Natural killer cell (primary cell): Measurements from ENCODE around the gene ADGB. TPM values are rescaled to one million over a fixed set of nuclear protein-coding genes. Genes with fewer than 3 reads are reported as not detected.

Source experiments
- ATAC-seq, 3 donors: fragments of 150-1000 bp in 2 of 3; fragments of 200-7000 bp in 1 of 3; cut with Tn5 transposase; 1 replicate in 1 of 3; 2 replicates in 2 of 3; pipeline ENCODE4 v1.10.0; 2021; ENCODE audit warnings: mild to moderate bottlenecking in 2 of 3, moderate library complexity in 2 of 3
- DNase-seq, 2 donors: peaks; one replicate each; pipeline versions ENCODE4 v3.0.0 to v3.0.0-alpha.2; 2013 to 2021; ENCODE audit warnings: mixed read lengths in 1 of 2
- H3K27ac ChIP-seq: one replicate; pipeline ENCODE4 v1.5.1; 2013; ENCODE audit warnings: mild to moderate bottlenecking, low read length
- H3K27me3 ChIP-seq: one replicate; pipeline ENCODE4 v1.6.1; 2013; ENCODE audit warnings: low read length; ENCODE audit not compliant: control insufficient read depth, insufficient read depth
- H3K36me3 ChIP-seq: one replicate; pipeline ENCODE4 v1.6.1; 2013; ENCODE audit warnings: low read length; ENCODE audit not compliant: control insufficient read depth, insufficient read depth
- H3K4me1 ChIP-seq: one replicate; pipeline ENCODE4 v1.6.1; 2013; ENCODE audit warnings: low read length; ENCODE audit not compliant: control insufficient read depth, insufficient read depth
- H3K4me3 ChIP-seq: one replicate; pipeline ENCODE4 v1.5.1; 2013; ENCODE audit warnings: low read length
- H3K9me3 ChIP-seq: one replicate; pipeline ENCODE4 v1.6.1; 2013; ENCODE audit warnings: low read length; ENCODE audit not compliant: control insufficient read depth, insufficient read depth
- H3K27ac Mint-ChIP-seq, 2 donors: one replicate each; pipeline ENCODE4 v1.8.0; 2022; ENCODE audit warnings: mild to moderate bottlenecking in 2 of 2, mixed read lengths in 2 of 2, moderate library complexity in 1 of 2
- H3K27me3 Mint-ChIP-seq, 2 donors: one replicate each; pipeline ENCODE4 v1.8.0; 2022; ENCODE audit warnings: low read depth in 2 of 2, mixed read lengths in 2 of 2
- H3K36me3 Mint-ChIP-seq: one replicate; pipeline ENCODE4 v1.8.0; 2022; ENCODE audit warnings: mixed read lengths
- H3K4me1 Mint-ChIP-seq, 2 donors: one replicate each; pipeline ENCODE4 v1.8.0; 2022; ENCODE audit warnings: mixed read lengths in 2 of 2
- H3K4me3 Mint-ChIP-seq: one replicate; pipeline ENCODE4 v1.8.0; 2022; ENCODE audit warnings: mild to moderate bottlenecking, moderate library complexity, mixed read lengths
- H3K9me3 Mint-ChIP-seq, 2 donors: one replicate each; pipeline ENCODE4 v1.8.0; 2022; ENCODE audit warnings: mixed read lengths in 2 of 2
- WGBS: methylation state at CpG from one replicate; pipeline ENCODE4 v1.1.7; 2013; ENCODE audit warnings: missing lambda C conversion rate; ENCODE audit not compliant: insufficient coverage; 5-methylcytosine and 5-hydroxymethylcytosine counted together
- intact Hi-C: fragments of 100-400 bp; cut with micrococcal nuclease; formaldehyde crosslinking; loops from one replicate; pipeline ENCODE4 v1.14.2; 2022
- total RNA-seq, 4 donors: library from RNA; stranded (reverse); fragments of 120-200 nt in 1 of 4; gene quantifications; one replicate each; pipeline versions ENCODE4 v1.2.3 to v1.2.4, GENCODE V29; 2013 to 2022
- TF ChIP-seq, protein P1 (sequence below): fragments of 200-600 bp; IDR thresholded peaks from one replicate; pipeline ENCODE4 v1.8.0; 2022; ENCODE audit warnings: antibody characterized with exemption

Gene ADGB
- total RNA-seq, 3 donors from 2014 or later (not counting 1 experiment from before 2014, with no cell fraction given), result not detected

DNA sequence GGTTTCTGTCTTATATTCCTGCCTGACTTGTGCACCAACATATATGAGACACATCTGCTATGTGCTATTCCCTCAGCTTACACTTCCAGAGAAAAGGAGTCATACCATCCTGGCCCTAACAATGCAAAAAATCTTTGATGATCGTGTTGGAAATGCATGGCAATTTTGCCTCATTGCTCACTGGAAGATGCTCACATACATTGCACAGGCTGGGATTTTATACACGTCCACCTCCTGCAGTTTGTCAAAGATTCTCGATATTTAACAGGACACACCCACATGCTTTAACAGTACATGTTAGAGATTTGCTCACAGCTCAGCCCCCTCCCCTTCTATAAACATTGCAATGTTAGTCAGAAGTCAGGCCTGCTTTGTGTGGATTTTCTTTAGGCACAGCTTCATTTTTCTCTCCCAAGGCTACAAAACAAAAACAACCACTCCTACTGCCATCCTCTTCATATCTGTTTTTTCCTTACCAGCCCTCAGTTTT, 66.1 kb downstream of the ADGB start:
- Mint-ChIP-seq H3K27ac (no peak overlapping the region), H3K4me3 (no peak overlapping the region), H3K4me1 (no peaks in the 10 kb centered on the region), H3K9me3 (peaks cover 0 to 3% of the 10 kb centered on the region in 2 donors), H3K36me3 (no peaks in the 10 kb centered on the region), H3K27me3 (no peaks in the 10 kb centered on the region)
- DNase-seq (no peak), ATAC-seq (no peak)
- no peaks in the 10 kb centered on the region for H3K27me3 ChIP-seq
- TF ChIP-seq, protein P1, sequence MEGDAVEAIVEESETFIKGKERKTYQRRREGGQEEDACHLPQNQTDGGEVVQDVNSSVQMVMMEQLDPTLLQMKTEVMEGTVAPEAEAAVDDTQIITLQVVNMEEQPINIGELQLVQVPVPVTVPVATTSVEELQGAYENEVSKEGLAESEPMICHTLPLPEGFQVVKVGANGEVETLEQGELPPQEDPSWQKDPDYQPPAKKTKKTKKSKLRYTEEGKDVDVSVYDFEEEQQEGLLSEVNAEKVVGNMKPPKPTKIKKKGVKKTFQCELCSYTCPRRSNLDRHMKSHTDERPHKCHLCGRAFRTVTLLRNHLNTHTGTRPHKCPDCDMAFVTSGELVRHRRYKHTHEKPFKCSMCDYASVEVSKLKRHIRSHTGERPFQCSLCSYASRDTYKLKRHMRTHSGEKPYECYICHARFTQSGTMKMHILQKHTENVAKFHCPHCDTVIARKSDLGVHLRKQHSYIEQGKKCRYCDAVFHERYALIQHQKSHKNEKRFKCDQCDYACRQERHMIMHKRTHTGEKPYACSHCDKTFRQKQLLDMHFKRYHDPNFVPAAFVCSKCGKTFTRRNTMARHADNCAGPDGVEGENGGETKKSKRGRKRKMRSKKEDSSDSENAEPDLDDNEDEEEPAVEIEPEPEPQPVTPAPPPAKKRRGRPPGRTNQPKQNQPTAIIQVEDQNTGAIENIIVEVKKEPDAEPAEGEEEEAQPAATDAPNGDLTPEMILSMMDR, result no peak
- H3K4me1 ChIP-seq, result no peaks in the 10 kb centered on the region
- no peak overlapping the region for H3K4me3 ChIP-seq
- H3K36me3 ChIP-seq, result no peaks in the 10 kb centered on the region
- WGBS, result 76% methylated on average over 3 of the region's 3 CpGs
- intact Hi-C loops, result no loop called here
- H3K27ac ChIP-seq, result no peak overlapping the region
- H3K9me3 ChIP-seq, result no peaks in the 10 kb centered on the region

DNA sequence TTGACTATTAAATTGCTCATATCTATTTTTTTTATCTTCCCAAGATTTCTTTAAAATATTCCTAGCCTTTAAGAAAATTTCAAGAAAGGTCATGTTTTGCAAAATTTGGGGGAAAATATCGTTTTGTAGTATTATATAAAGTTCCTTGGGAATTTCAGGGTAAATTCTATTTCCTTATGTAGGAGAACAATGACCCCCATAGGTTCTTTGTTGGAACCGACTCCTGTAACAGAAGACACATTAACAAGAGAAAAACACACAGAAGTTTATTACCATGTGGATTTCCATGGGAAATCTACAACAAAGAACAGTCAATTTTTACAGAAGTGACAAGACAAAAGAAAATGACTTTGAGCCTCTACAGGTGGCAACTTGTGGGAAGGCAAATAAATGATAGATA, 68.1 kb downstream of the ADGB start:
- no peak for DNase-seq
- 83% methylated on average over 1 of the region's 2 CpGs for WGBS
- intact Hi-C loops, result no loop called here
- Mint-ChIP-seq H3K9me3 (peaks cover 2 to 3% of the 10 kb centered on the region in 2 donors), H3K36me3 (no peaks in the 10 kb centered on the region), H3K27ac (no peak overlapping the region), H3K4me3 (no peak overlapping the region), H3K27me3 (no peaks in the 10 kb centered on the region), H3K4me1 (no peaks in the 10 kb centered on the region)
- H3K4me1 ChIP-seq, result no peaks in the 10 kb centered on the region
- no peak overlapping the region for H3K27ac ChIP-seq
- no peaks in the 10 kb centered on the region for H3K27me3 ChIP-seq
- no peaks in the 10 kb centered on the region for H3K9me3 ChIP-seq
- no peak for ATAC-seq
- no peak overlapping the region for H3K4me3 ChIP-seq
- no peaks in the 10 kb centered on the region for H3K36me3 ChIP-seq
- TF ChIP-seq, protein P1, result no peak

DNA sequence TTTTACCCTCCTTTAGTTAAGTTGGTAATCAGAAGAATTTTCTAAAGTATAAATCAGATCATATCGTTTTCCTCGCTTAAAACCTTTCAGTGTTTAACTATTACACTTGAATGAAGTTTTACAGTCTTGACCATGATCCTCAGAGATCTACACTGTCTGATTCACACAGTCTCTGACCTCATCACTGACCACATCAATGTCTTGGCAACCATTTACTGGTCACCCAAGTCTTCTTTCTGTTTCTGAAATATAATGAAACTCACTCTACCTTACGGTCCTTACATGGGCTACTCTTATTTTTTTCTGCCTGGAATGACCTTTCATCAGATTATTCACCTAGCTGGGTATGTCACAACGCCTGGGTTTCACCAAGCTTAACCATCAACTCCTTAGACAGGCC, 71.4 kb downstream of the ADGB start:
- no peak overlapping the region for H3K4me3 Mint-ChIP-seq
- intact Hi-C loops, result no loop called here

More for the DNA sequence above, 71.4 kb downstream of the ADGB start:
- no peak overlapping the region for H3K27ac ChIP-seq
- DNase-seq (no peak), ATAC-seq (no peak)
- H3K4me3 ChIP-seq, result no peak overlapping the region
- Mint-ChIP-seq H3K9me3 (peaks cover 4 to 8% of the 10 kb centered on the region in 2 donors), H3K4me1 (no peaks in the 10 kb centered on the region), H3K36me3 (no peaks in the 10 kb centered on the region), H3K27ac (no peak overlapping the region), H3K27me3 (no peaks in the 10 kb centered on the region)
- TF ChIP-seq, protein P1, result no peak
- H3K27me3 ChIP-seq, result no peaks in the 10 kb centered on the region
- H3K36me3 ChIP-seq, result no peaks in the 10 kb centered on the region
- no peaks in the 10 kb centered on the region for H3K9me3 ChIP-seq
- H3K4me1 ChIP-seq, result no peaks in the 10 kb centered on the region
- WGBS, result 77% methylated on average over 4 of the region's 4 CpGs
